Peyer's patch (tissue), 4 donors: ENCODE measurements around the gene SMYD1. TPM values are rescaled to one million over a fixed set of nuclear protein-coding genes. Genes with fewer than 3 reads are reported as not detected.
"Not testable (repeated sequence)": the region's sequence is repeated elsewhere in the genome, so short reads cannot be mapped to it uniquely, and the experiment has no call there.

ENCODE experiments used
- DNase-seq, 3 donors: peaks; one replicate each; pipeline ENCODE4 v3.0.0-alpha.2; 2017 to 2019
- H3K27ac ChIP-seq, 4 donors: fragments of 200-600 bp; sonication (generic); one replicate each; pipeline ENCODE4 v1.5.1; 2016 to 2019
- H3K27me3 ChIP-seq, 2 donors: fragments of 200-600 bp; sonication (generic); one replicate each; pipeline ENCODE4 v1.5.1; 2019
- H3K36me3 ChIP-seq, 3 donors: fragments of 200-600 bp; sonication (generic); one replicate each; pipeline ENCODE4 v1.5.1; 2016 to 2019
- H3K4me1 ChIP-seq, 4 donors: fragments of 200-600 bp; sonication (generic); one replicate each; pipeline ENCODE4 v1.5.1; 2016 to 2019
- H3K4me3 ChIP-seq, 4 donors: fragments of 200-600 bp; sonication (generic); 1 replicate in 3 of 4; 2 replicates in 1 of 4; pipeline ENCODE4 v1.5.1; 2016 to 2019; ENCODE audit warnings: mild to moderate bottlenecking in 1 of 4
- H3K9me3 ChIP-seq, 4 donors: fragments of 200-600 bp; sonication (generic); one replicate each; pipeline ENCODE4 v1.5.1; 2016 to 2019; ENCODE audit warnings: mild to moderate bottlenecking in 1 of 4
- CTCF ChIP-seq, 6 experiments: fragments of 450-650 bp in 4 of 6; fragments of 200-600 bp in 2 of 6; sonication (generic) in 1 of 6; IDR thresholded peaks; one replicate each; pipeline ENCODE4 v1.5.1; 2017 to 2019; ENCODE audit warnings: antibody characterized with exemption in 6 of 6, mild to moderate bottlenecking in 3 of 6, moderate library complexity in 1 of 6
- POLR2A ChIP-seq, 2 donors: fragments of 450-650 bp; IDR thresholded peaks; one replicate each; pipeline ENCODE4 v1.5.1; 2017; ENCODE audit warnings: antibody characterized with exemption in 2 of 2, mild to moderate bottlenecking in 2 of 2, moderate library complexity in 2 of 2
- total RNA-seq, 4 donors: library from RNA; depleted of rRNA; stranded (reverse); fragments of >200 nt; gene quantifications; one replicate each; pipeline ENCODE4 v1.1.0, GENCODE V29; 2016

Gene SMYD1
- total RNA-seq, 4 donors from 2014 or later, result 0.67 to 2.7 TPM; not detected in 2

GRCh38 chr2:88038263-88039105 is 29.1 kb upstream of the SMYD1 start:
- H3K9me3 ChIP-seq, result no peaks in the 10 kb centered on the region
- H3K4me3 ChIP-seq, result no peak overlapping the region
- no peak overlapping the region for H3K27ac ChIP-seq
- no peaks in the 10 kb centered on the region for H3K27me3 ChIP-seq
- peaks cover 0 to 15% (median 0%) of the 10 kb centered on the region in 3 donors for H3K36me3 ChIP-seq
- TF ChIP-seq POLR2A (IDR thresholded peaks at IDR 0.05), result no peak
- no peak for TF ChIP-seq CTCF (IDR thresholded peaks at IDR 0.05)
- H3K4me1 ChIP-seq, result no peaks in the 10 kb centered on the region
- DNase-seq, result no peak

GRCh38 chr2:88042476-88042875 is 25.1 kb upstream of the SMYD1 start:
- DNase-seq, result no peak
- H3K9me3 ChIP-seq, result no peaks in the 10 kb centered on the region
- TF ChIP-seq CTCF (IDR thresholded peaks at IDR 0.05) (no peak), POLR2A (IDR thresholded peaks at IDR 0.05) (no peak)
- H3K36me3 ChIP-seq, result no peaks in the 10 kb centered on the region
- no peak overlapping the region for H3K27ac ChIP-seq
- no peak overlapping the region for H3K4me3 ChIP-seq
- no peaks in the 10 kb centered on the region for H3K27me3 ChIP-seq
- H3K4me1 ChIP-seq, result no peaks in the 10 kb centered on the region

- not testable (repeated sequence) for H3K4me3 ChIP-seq, H3K36me3 ChIP-seq, H3K27me3 ChIP-seq, H3K27ac ChIP-seq, H3K9me3 ChIP-seq, H3K4me1 ChIP-seq, DNase-seq
These were observed 22.1 kb upstream of the SMYD1 start for GRCh38 chr2:88045561-88045960.

- Histone ChIP-seq H3K9me3 (no peaks in the 10 kb centered on the region), H3K4me1 (peaks cover 0 to 11% (median 3%) of the 10 kb centered on the region in 4 donors), H3K27ac (no peak overlapping the region), H3K4me3 (no peak overlapping the region), H3K27me3 (no peaks in the 10 kb centered on the region), H3K36me3 (no peaks in the 10 kb centered on the region)
- no peak for TF ChIP-seq POLR2A (IDR thresholded peaks at IDR 0.05)
- no peak for TF ChIP-seq CTCF (IDR thresholded peaks at IDR 0.05)
- DNase-seq, result no peak
These were observed 19.1 kb upstream of the SMYD1 start for GRCh38 chr2:88048541-88048940.

- no peak overlapping the region for H3K4me3 ChIP-seq
- H3K27me3 ChIP-seq, result no peaks in the 10 kb centered on the region
- H3K4me1 ChIP-seq, result peaks cover 0 to 22% (median 6%) of the 10 kb centered on the region in 4 donors
- H3K36me3 ChIP-seq, result no peaks in the 10 kb centered on the region
- TF ChIP-seq POLR2A (IDR thresholded peaks at IDR 0.05), result no peak
- TF ChIP-seq CTCF (IDR thresholded peaks at IDR 0.05), result no peak
- no peaks in the 10 kb centered on the region for H3K9me3 ChIP-seq
- H3K27ac ChIP-seq, result no peak overlapping the region
- no peak for DNase-seq
These were observed 18.0 kb upstream of the SMYD1 start for GRCh38 chr2:88049622-88050021.

- peaks cover 0 to 32% (median 6%) of the 10 kb centered on the region in 4 donors for H3K4me1 ChIP-seq
- no peak overlapping the region for H3K27ac ChIP-seq
- H3K4me3 ChIP-seq, result no peak overlapping the region
- TF ChIP-seq CTCF (IDR thresholded peaks at IDR 0.05) (no peak), POLR2A (IDR thresholded peaks at IDR 0.05) (no peak)
- no peaks in the 10 kb centered on the region for H3K27me3 ChIP-seq
- no peaks in the 10 kb centered on the region for H3K9me3 ChIP-seq
- no peak for DNase-seq
- H3K36me3 ChIP-seq, result no peaks in the 10 kb centered on the region
These were observed 15.8 kb upstream of the SMYD1 start for GRCh38 chr2:88051792-88052191.
